NK-92 (cell line): Measurements from ENCODE around the gene MYO1D.
"Not testable (repeated sequence)": the region's sequence is repeated elsewhere in the genome, so short reads cannot be mapped to it uniquely, and the experiment has no call there.

Experiments used
- DNase-seq: peaks from one replicate; lab custom pipeline; 2025; ENCODE audit not compliant: unreplicated experiment; lab: John Stamatoyannopoulos, UW

MYO1D gene

DNA sequence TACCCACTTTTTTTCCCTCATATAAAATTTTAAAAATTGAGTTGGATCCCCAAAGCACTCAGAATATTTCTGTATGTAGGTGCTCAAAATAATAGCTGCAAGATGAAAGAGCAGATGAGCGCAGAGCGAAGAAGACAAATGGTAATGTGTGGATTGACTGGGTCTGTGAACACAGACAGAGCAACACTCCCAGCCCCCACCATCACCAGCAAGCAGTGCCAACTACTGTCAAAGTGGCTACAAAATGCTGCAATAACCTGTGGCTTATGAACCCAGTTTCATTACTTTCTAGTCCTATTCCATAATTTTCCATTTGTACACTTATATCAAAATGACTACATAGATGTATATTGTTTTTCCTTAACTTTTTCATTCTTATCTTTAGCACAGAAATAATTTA, 137.2 kb downstream of the MYO1D start:
- no peak for DNase-seq

DNA sequence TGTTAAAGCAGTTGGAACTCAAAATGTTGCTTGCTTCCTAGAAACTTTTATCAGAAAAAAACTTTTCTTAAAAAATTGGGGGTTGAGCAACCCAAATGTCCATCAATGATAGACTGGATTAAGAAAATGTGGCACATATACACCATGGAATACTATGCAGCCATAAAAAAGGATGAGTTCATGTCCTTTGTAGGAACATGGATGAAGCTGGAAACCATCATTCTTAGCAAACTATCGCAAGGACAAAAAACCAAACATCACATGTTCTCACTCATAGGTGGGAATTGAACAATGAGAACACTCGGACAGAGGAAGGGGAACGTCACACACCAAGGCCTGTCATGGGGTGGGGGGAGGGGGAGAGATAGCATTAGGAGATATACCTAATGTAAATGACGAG, 137.8 kb downstream of the MYO1D start:
- not testable (repeated sequence) for DNase-seq

DNA sequence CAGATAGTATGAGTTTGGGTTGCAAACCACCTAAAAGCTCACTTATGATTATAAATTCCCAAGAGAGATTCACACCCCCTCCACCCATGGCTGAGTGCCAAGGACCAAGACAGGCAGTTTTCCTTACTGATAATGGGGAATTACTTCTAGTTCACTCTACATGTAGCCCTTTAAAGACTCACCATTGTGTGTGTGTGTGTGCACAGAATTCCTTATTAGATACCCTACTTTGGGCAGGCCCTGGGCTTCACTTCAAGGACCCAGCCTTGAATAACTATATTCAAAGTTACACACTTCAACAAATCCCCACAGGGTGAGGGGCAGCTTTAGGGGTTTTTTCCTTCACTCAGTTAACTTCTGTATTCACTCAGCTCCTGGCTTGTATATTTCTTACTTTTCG, 143.5 kb downstream of the MYO1D start:
- no peak for DNase-seq

DNA sequence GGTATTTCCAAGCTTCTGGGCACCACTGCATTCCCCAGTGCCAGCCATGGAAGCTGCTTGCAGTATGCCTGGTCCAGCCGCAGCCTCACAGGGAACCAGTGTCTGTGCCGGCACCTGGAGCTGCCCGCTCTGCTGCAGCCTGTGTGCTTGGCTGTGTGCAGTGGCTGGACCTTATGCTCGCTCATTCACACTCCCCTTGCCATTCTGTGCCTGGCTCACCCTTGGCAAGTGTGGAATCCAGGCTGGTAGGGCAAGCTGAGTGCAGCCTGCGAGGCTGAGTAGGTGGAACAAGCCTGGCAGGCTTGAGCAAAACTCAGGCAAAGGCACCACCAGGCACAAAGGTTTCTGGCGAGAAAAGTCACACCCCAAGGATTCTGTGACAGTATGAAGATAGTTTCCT, 144.0 kb downstream of the MYO1D start:
- no peak for DNase-seq

DNA sequence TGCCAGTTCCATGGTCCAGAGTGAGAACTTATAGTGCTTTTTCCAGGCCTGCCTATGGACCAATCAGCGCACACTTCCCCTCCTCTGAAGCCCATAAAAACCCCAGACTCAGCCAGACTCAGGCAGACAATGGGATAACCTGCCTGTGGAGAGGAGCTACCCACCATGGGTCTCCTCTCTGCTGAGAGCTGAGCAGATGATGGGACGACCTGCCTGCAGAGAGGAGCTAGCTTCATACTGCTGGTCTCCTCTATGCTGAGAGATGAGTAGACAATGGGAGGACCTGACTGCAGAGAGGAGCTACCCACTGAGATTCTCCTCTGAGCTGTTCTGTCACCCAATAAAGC, 144.7 kb downstream of the MYO1D start:
- DNase-seq = no peak

DNA sequence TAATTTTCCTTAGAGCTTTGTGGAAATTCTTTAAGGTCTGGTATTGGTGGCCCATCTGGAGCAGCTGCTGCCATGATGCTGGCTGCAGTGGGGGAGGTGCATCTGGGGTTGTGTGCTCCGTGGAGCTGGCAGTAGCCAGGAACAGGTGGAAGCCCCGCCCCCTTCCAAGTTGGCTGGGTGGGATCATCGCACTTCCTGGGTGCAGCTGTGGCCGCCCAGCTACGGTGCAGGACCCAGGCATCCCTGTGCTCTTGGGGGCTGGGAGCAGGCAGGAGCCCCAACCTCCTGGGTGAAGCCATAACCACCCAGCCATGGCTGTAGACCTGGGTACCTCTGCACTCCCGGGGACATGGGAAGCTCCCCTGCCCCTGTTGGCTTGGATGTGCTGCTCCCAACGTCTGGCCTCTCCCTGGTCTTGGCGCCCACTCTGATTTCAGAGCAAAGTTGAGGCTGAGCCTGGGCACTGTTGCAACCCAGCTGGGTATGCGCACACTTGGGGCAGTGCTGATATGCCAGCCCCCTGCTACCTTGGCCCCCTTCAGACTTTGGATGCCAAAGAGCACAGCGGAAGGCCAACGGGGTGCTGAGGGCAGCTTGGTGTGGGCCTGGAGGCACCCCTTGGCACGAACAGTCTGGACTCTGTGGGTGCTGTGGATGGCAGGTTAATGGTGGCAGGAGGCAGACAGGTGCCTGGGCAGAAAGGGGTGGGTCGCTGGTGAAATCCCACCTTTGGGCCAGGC, 145.2 kb downstream of the MYO1D start:
- DNase-seq = no peak

DNA sequence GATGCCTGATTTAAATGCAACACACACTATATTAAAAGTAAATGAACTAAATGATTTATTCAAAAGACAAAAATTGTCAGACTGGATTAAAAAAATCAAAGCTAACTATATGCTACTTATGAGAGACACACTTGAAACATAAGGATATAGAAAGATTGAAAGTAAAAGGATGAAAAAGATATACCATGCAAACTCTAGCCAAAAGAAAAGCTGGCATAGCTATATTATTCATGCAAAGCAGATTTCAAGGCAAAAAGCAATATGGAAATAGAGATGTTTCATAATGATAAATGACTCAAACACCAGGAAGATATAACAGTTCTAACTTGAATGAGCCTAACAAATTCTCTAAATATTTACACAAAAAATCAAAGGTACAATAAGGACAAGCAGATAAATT, 149.2 kb downstream of the MYO1D start:
- DNase-seq = no peak

DNA sequence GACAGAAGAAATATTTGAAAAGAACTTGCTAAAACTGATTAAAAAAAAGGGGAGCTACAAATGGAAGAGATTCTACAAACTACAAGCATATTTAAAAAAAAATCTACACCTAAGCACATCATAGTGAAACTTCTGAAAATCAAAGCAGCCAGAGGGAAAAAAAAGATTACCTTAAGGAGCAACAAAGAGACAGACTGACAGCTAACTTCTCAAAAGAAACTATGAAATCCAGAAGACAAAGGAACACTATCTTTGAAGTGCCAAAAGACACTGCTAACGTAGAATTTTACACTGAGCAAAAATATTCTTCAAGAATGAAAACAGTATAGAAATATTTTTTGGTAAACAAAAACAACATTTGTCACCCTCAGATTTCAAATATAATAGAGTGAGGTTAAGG, 151.2 kb downstream of the MYO1D start:
- no peak for DNase-seq

DNA sequence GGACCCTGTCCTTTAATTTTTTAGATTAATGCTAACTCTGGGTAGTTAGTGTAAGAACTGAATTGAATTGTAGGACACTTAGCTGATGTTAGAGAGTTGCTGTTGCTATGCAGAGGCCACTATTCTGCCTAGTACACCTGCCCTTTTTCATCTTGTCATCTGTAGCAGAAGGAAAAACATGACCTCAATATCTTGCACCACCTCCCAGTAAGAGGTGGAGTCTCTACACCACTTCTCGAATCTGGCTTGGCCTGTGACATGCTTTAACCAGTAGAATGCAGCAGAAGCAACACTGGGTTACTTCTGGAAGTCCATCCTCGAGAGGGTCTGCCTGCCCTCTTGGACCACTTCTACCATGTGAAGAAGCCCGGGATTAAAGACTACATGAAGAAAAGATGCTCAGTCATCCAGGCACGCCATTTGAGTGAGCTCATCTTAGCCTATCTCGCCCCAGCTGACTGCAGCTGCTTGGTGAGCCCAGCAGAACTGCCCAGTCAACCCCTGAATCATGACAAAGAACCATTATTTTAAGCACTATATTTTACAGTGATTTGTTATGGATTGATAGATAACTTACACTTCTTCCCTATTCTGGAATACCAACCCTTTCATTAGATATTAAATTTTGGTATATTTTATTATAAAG, 153.5 kb downstream of the MYO1D start:
- no peak for DNase-seq

DNA sequence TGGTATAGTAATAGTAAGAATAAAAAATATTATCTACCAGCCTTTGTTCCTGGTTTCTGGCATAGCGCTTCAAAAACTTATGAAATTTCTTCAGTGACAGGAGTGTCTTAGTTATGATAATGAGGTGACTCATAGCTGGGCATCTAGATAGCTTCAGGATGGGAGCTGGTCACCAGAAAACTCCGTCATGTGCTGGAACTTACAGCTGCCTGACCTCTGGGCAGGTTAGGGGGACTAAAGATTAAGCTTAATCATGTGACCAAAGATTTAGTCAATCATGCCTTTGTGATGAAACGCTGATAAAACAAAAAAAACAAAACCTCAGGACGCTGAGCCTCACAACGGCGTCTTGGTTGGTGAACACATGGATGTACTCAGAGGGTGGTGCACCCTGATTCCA, 154.2 kb downstream of the MYO1D start:
- no peak for DNase-seq

DNA sequence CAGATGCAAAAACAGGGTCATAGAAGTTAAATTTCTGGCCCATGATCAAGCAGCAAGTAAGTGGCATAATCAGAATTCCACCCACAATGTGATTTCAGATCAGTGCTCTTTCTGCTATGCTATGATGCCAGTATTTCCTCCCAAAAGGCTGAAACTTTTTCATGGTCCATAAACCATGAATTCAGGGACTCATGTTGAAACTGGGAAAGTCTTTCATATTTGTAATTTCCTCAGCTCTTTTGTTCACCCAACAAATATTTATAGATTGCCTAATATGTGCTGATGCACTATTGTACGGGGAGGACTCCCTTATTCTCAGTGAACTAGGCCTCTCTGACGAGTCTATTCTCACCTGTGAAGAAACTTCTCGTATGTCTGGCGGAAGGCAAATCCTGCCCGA, 156.3 kb downstream of the MYO1D start:
- no peak for DNase-seq

DNA sequence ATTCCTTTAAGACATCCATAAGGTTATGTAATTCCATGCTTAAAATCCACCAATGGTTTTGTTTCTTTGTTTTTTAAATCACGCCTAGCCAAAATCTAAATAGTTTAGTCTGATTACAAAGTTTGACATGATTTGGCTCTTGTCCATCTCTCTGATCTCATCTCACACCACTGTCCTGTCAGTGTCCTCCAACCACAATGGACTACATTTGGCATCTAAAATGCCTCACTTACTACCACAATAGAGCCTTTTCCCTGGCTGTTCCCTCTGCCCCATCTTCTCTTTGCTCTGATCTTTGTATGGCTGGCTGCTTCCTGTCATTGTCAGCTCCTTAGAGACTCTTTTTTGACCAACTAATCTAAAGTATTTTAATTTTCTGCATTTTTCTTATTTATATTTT, 157.2 kb downstream of the MYO1D start:
- DNase-seq = no peak

DNA sequence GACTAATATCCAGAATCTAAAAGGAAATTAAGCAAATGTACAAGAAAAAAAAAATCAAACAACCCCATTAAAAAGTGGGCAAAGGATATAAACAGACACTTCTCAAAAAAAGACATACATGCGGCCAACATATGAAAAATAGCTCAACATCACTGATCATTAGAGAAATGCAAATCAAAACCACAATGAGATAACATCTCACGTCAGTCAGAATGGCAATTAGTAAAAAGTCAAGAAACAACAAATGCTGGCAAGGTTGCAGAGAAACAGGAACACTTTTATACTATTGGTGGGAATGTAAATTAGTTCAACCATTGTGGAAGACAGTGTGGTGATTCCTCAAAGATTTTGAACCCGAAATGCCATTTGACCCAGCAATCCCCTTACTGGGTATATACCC, 162.0 kb downstream of the MYO1D start:
- not testable (repeated sequence) for DNase-seq

DNA sequence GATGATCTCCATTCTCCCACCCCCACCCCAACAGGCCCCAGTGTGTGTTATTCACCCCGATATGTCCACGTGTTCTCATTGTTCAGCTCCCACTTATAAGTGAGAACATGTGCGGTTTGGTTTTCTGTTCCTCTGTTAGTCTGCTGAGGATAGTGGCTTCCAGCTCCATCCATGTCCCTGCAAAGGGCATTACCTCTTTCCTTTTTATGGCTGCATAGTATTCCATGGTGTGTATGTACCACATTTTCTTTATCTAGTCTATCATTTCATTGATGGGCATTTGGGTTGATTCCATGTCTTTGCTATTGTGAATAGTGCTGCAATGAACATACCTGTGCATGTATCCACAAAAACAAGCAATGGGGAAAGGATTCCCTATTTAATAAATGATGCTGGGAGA, 162.7 kb downstream of the MYO1D start:
- not testable (repeated sequence) for DNase-seq

DNA sequence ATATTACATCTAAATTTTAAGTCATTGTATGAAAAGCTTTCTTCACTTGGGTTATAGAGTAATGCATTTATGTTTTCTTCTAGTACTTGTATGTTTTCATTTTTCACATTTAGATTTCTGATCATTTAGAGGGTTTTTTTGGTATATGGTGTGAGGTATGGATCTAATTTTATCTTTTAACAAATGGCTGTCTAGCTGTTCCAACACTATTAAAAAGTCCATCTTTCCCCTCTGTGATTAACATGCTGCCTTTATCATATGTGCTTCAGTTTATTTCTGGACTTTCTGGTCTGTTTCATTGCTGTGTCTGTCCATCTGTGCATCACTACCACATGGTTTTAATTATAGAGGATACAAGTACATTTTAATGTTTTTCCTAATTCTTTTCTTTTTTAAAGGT, 163.8 kb downstream of the MYO1D start:
- no peak for DNase-seq

DNA sequence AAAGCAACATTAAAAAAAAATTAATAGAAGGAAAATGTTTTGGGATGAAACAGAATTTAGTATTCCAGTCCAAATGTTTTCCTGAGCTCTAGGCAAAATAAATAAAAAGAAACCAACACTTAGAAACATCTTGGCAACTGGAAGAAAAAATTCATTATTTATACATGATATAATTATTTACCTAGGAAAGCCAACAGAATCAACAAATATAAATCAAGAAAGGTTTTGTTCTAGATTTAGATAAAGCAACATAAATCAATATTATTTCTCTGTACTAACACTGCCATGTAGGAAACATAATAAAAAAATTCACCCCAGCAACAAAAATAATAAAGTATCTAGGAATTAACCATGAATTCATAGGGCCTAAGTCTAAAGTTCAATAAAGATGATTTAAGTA, 167.4 kb downstream of the MYO1D start:
- no peak for DNase-seq

DNA sequence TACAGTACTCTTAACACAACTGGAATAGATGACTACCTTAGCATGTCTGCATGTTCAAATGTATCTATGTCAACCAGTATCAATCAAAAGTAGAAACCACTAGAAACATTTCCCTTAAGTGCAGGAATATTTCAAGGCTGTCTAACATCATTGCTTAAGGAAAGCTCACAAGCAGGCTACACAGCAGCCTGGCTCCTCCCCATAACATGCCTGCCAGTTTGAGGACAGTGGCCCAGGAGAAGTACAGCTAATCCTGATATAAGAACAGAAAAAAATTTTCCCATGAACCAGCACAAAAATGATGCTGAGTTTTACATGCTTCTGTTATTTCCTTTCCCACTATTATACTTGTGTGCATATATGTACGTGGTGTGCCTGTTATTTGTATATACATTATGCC, 175.1 kb downstream of the MYO1D start:
- no peak for DNase-seq

DNA sequence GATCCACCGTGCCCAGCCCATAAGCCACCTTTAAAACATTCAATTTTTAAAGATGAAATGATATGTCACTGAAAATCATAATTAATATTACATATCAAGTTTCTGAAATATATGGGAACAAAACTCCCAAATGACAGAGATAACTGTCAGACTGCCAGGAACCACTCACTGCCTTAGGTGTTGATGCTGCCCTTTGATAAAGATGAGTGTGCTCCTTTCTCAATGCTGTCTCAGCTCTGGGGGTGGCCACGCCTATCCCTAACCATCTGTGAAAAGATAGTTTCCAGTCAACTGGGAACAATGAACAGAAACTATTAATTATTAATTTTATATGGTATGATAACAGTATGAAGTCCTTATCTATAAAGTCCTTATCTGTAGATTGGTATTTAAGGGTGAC, 177.7 kb downstream of the MYO1D start:
- DNase-seq = no peak

DNA sequence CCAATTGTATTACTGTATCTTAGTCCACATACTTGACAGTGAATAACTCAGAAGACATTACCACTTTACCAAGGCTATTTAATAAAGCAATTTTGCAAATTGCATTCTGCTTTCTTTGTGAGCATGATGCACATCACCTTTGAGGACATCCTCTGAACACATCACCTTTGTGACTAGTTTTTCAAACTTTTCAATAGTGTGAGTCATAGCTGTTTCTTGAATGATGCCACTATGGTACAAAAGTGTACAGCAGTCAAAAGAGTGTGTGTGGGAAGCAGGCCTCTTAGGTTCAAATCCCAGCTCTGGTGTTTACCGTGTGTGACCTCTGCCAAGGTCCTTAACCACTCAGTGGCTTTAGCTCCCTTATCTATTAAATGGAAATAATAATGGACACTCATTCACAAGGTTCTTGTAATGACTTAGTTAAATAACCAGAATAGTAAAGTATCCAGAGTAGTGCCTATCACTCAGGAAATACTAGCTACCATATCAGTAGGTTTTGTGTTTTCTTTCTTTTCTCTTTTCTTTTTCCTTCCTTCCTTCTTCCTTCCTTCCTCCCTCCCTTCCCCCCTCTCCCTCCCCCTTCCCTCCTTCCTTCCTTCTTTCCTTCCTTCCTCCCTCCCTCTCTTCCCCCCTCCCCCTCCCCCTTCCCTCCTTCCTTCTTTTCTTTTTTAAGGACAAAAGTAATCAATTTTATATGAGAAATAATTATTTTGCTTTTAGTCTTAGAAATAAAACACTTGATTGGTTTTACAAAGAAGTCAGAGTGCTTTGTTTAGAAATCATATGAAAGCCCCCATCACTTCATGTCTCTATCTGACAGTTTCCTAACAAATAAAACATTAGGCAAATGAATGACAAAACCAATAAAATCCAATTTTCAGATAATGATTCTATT, 178.9 kb downstream of the MYO1D start:
- DNase-seq = no peak

DNA sequence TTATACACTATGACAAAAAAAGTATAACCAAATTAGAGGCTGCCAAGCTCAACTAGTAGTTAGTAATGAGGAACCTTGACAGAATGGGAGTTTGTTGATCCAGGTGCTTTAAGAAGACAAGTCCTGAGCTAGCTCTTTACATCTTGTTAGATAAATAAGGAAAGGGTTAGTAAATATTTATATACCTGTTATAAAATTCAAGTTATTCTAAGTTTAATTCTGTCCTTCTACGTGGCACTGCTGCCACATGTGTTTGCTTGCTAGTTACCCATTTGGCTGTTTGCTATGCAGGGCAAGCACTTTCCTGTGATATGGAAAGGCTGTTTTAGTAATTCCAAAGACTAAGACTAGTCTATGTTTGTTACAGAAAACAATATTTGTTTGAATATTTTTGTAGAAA, 180.5 kb downstream of the MYO1D start:
- DNase-seq = no peak

DNA sequence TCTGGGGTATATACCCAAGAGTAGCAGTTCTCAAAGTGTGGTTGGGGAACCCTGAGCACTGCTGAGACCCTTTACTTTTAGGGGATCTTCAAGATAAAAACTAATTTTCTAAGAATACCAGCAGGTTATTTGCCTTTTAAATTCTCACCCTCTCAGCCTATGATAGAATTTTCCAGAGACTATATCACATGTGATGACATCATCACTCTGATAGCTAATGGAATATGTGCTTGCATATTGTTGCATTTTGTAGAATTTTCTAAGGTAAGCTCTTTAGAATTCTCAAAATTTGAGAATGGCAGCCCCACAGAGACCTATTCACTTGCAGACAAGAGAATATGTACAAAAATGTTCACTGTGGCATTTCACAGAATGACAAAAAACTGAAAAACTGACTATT, 181.1 kb downstream of the MYO1D start:
- DNase-seq = no peak
